NCI-H510A (cell line): ENCODE measurements around the gene NOL3.

Experiments
- DNase-seq: peaks from one replicate; lab custom pipeline; 2025; lab: John Stamatoyannopoulos, UW

The NOL3 gene

GRCh38 chr16:67155295-67156142, 14.8 kb upstream of the NOL3 start:
- DNase-seq = peak; percentile 43

- DNase-seq = no peak
These were observed 14.0 kb upstream of the NOL3 start for GRCh38 chr16:67156143-67156844.

GRCh38 chr16:67157106-67157748, 13.1 kb upstream of the NOL3 start:
- no peak for DNase-seq

- DNase-seq = no peak
These were observed 12.3 kb upstream of the NOL3 start for GRCh38 chr16:67157892-67158635.

GRCh38 chr16:67158637-67159600, 11.4 kb upstream of the NOL3 start:
- no peak for DNase-seq

GRCh38 chr16:67161595-67162058, 8.7 kb upstream of the NOL3 start:
- no peak for DNase-seq

GRCh38 chr16:67162506-67163163, 7.7 kb upstream of the NOL3 start:
- DNase-seq = no peak

- no peak for DNase-seq
These were observed 7.0 kb upstream of the NOL3 start for GRCh38 chr16:67163164-67163998.

GRCh38 chr16:67163999-67164558, 6.3 kb upstream of the NOL3 start:
- DNase-seq = no peak

- no peak for DNase-seq
These were observed 5.7 kb upstream of the NOL3 start, which contains the start of gene HSF4 for GRCh38 chr16:67164599-67165061. HSF4 (plus strand) TSS chr16:67164745; CDS start chr16:67164812, 67 bp downstream.

- DNase-seq = no peak
These were observed 4.9 kb upstream of the NOL3 start for GRCh38 chr16:67165121-67166078.

GRCh38 chr16:67166110-67166547, 4.2 kb upstream of the NOL3 start:
- DNase-seq = no peak

GRCh38 chr16:67166598-67167168, 3.7 kb upstream of the NOL3 start:
- DNase-seq = no peak

GRCh38 chr16:67167588-67167987, 2.8 kb upstream of the NOL3 start:
- no peak for DNase-seq

- DNase-seq = no peak
These were observed 1.3 kb upstream of the NOL3 start for GRCh38 chr16:67169011-67169451.

- no peak for DNase-seq
These were observed 633 bp upstream of the NOL3 start for GRCh38 chr16:67169642-67170167.
